Liver (tissue), 9 donors: Measurements from ENCODE around the gene CLCN7. TPM values are rescaled to one million over a fixed set of nuclear protein-coding genes. Genes with fewer than 3 reads are reported as not detected.
"Not testable (repeated sequence)": the region's sequence is repeated elsewhere in the genome, so short reads cannot be mapped to it uniquely, and the experiment has no call there.

Experiments used
- DNase-seq: peaks from one replicate; pipeline ENCODE4 v3.0.0-alpha.2; 2017; ENCODE audit warnings: low spot score
- H3K27ac ChIP-seq, 2 donors: one replicate each; pipeline ENCODE4 v1.7.0; 2013; ENCODE audit warnings: inconsistent platforms in 2 of 2, low read length in 2 of 2, control low read depth in 1 of 2, low read depth in 1 of 2, mild to moderate bottlenecking in 1 of 2
- H3K27me3 ChIP-seq, 4 donors: one replicate each; pipeline versions ENCODE4 v1.6.1 to v1.7.0; 2013; ENCODE audit warnings: low read length in 3 of 4, inconsistent platforms in 1 of 4, mild to moderate bottlenecking in 1 of 4, moderate library complexity in 1 of 4; ENCODE audit not compliant: control insufficient read depth in 4 of 4, insufficient read depth in 4 of 4
- H3K36me3 ChIP-seq, 4 donors: one replicate each; pipeline versions ENCODE4 v1.6.1 to v1.7.0; 2013; ENCODE audit warnings: low read length in 3 of 4, mild to moderate bottlenecking in 3 of 4, low read depth in 1 of 4, moderate library complexity in 1 of 4; ENCODE audit not compliant: control insufficient read depth in 4 of 4, insufficient read depth in 3 of 4
- H3K4me1 ChIP-seq, 4 donors: one replicate each; pipeline versions ENCODE4 v1.6.1 to v1.7.0; 2013; ENCODE audit warnings: low read length in 3 of 4, mild to moderate bottlenecking in 3 of 4, moderate library complexity in 1 of 4; ENCODE audit not compliant: control insufficient read depth in 4 of 4, insufficient read depth in 4 of 4
- H3K4me3 ChIP-seq, 3 donors: one replicate each; pipeline versions ENCODE4 v1.6.1 to v1.7.0; 2013; ENCODE audit warnings: low read length in 3 of 3, control low read depth in 1 of 3, low read depth in 1 of 3, mild to moderate bottlenecking in 1 of 3
- H3K9ac ChIP-seq, 2 donors: one replicate each; pipeline ENCODE4 v1.7.0; 2013; ENCODE audit warnings: low read length in 2 of 2, mild to moderate bottlenecking in 2 of 2, moderate library complexity in 2 of 2, control low read depth in 1 of 2, low read depth in 1 of 2
- H3K9me3 ChIP-seq, 4 donors: one replicate each; pipeline versions ENCODE4 v1.6.1 to v1.7.0; 2013; ENCODE audit warnings: low read length in 3 of 4; ENCODE audit not compliant: control insufficient read depth in 4 of 4
- ATF3 ChIP-seq: IDR thresholded peaks from 2 replicates; pipeline ENCODE4 v1.6.1; 2016; ENCODE audit warnings: antibody characterized with exemption
- FOXA1 ChIP-seq: IDR thresholded peaks from 2 replicates; pipeline ENCODE4 v1.6.1; 2016; ENCODE audit warnings: antibody characterized with exemption
- FOXA2 ChIP-seq: IDR thresholded peaks from 2 replicates; pipeline ENCODE4 v1.6.1; 2016; ENCODE audit warnings: antibody characterized with exemption
- GABPA ChIP-seq, 2 donors: IDR thresholded peaks in 1 of 2; conservative IDR thresholded peaks in 1 of 2; 2 replicates each; pipeline ENCODE4 v1.6.1; 2016; ENCODE audit warnings: antibody characterized with exemption in 2 of 2, mild to moderate bottlenecking in 1 of 2, moderate library complexity in 1 of 2
- HNF4G ChIP-seq: IDR thresholded peaks from 2 replicates; pipeline ENCODE4 v1.6.1; 2016; ENCODE audit warnings: antibody characterized with exemption
- NR2F2 ChIP-seq: IDR thresholded peaks from 2 replicates; pipeline ENCODE4 v1.6.1; 2016; ENCODE audit warnings: antibody characterized with exemption
- RAD21 ChIP-seq, 2 donors: IDR thresholded peaks; 2 replicates each; pipeline ENCODE4 v1.6.1; 2016; ENCODE audit warnings: antibody characterized with exemption in 2 of 2, mild to moderate bottlenecking in 2 of 2
- RXRA ChIP-seq, 2 donors: IDR thresholded peaks; 2 replicates each; pipeline ENCODE4 v1.6.1; 2017 to 2018; ENCODE audit warnings: antibody characterized with exemption in 2 of 2, mild to moderate bottlenecking in 1 of 2
- SP1 ChIP-seq: IDR thresholded peaks from 2 replicates; pipeline ENCODE4 v1.6.1; 2018; ENCODE audit warnings: antibody characterized with exemption, mild to moderate bottlenecking
- TAF1 ChIP-seq: conservative IDR thresholded peaks from 2 replicates; pipeline ENCODE4 v1.6.1; 2016; ENCODE audit warnings: antibody characterized with exemption, mild to moderate bottlenecking
- WGBS: extraction: QIAGEN DNeasy Blood & Tissue Kit; methylation state at CpG from one replicate; pipeline ENCODE4 v1.1.7; 2013; 5-methylcytosine and 5-hydroxymethylcytosine counted together
- polyA plus RNA-seq, 2 donors: library from polyadenylated mRNA; stranded (reverse) in 1 of 2; unstranded in 1 of 2; fragments of 200-250 nt in 1 of 2; fragments of >200 nt in 1 of 2; fragmentation: Nextera tagmentation in 1 of 2; extraction: Ambion mirVana in 1 of 2; gene quantifications; one replicate each; pipeline versions ENCODE4 v1.2.1 to v1.2.3, GENCODE V29; 2013 to 2015
- total RNA-seq, 2 donors: library from RNA; depleted of rRNA; stranded (reverse); fragments of >200 nt; gene quantifications; one replicate each; pipeline ENCODE4 v1.2.3, GENCODE V29; 2014
- TF ChIP-seq, protein P1 (sequence below): IDR thresholded peaks from 2 replicates; pipeline ENCODE4 v1.6.1; 2016; ENCODE audit warnings: antibody characterized with exemption
- TF ChIP-seq, protein P2 (sequence below): fragments of 150-350 bp; IDR thresholded peaks from 2 replicates; pipeline ENCODE4 v1.5.1; 2017; ENCODE audit warnings: improper control_type of control experiment, low read depth, low read length; ENCODE audit not compliant: missing input control
- TF ChIP-seq, protein P3 (sequence below): IDR thresholded peaks from 2 replicates; pipeline ENCODE4 v1.6.1; 2016; ENCODE audit warnings: antibody characterized with exemption
- donor health status: healthy.
- donor health status: healthy.
- donor health status: healthy.
- donor health status: healthy.
- donor health status: healthy.

Gene CLCN7
- total and polyA plus RNA-seq, 4 donors, result 13.9 to 36.2 (median 30.2) TPM

GRCh38 chr16:1470481-1471251 is 4.2 kb downstream of the CLCN7 start (continued):
- no peak for TF ChIP-seq ATF3
- TF ChIP-seq, protein P1, sequence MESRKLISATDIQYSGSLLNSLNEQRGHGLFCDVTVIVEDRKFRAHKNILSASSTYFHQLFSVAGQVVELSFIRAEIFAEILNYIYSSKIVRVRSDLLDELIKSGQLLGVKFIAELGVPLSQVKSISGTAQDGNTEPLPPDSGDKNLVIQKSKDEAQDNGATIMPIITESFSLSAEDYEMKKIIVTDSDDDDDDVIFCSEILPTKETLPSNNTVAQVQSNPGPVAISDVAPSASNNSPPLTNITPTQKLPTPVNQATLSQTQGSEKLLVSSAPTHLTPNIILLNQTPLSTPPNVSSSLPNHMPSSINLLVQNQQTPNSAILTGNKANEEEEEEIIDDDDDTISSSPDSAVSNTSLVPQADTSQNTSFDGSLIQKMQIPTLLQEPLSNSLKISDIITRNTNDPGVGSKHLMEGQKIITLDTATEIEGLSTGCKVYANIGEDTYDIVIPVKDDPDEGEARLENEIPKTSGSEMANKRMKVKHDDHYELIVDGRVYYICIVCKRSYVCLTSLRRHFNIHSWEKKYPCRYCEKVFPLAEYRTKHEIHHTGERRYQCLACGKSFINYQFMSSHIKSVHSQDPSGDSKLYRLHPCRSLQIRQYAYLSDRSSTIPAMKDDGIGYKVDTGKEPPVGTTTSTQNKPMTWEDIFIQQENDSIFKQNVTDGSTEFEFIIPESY, result no peak
- TF ChIP-seq, protein P2, sequence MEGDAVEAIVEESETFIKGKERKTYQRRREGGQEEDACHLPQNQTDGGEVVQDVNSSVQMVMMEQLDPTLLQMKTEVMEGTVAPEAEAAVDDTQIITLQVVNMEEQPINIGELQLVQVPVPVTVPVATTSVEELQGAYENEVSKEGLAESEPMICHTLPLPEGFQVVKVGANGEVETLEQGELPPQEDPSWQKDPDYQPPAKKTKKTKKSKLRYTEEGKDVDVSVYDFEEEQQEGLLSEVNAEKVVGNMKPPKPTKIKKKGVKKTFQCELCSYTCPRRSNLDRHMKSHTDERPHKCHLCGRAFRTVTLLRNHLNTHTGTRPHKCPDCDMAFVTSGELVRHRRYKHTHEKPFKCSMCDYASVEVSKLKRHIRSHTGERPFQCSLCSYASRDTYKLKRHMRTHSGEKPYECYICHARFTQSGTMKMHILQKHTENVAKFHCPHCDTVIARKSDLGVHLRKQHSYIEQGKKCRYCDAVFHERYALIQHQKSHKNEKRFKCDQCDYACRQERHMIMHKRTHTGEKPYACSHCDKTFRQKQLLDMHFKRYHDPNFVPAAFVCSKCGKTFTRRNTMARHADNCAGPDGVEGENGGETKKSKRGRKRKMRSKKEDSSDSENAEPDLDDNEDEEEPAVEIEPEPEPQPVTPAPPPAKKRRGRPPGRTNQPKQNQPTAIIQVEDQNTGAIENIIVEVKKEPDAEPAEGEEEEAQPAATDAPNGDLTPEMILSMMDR, result no peak

GRCh38 chr16:1469693-1470201 is 5.1 kb downstream of the CLCN7 start:
- Histone ChIP-seq H3K27me3 (no peaks in the 10 kb centered on the region), H3K4me1 (peaks cover 8 to 29% (median 19%) of the 10 kb centered on the region in 4 donors), H3K9ac (no peak overlapping the region), H3K36me3 (no peaks in the 10 kb centered on the region), H3K9me3 (no peaks in the 10 kb centered on the region), H3K27ac (no peak overlapping the region), H3K4me3 (no peak overlapping the region)
- no peak for DNase-seq
- WGBS, result 81% methylated on average over 20 of the region's 20 CpGs
- TF ChIP-seq FOXA1, result no peak
- TF ChIP-seq TAF1, result no peak
- no peak for TF ChIP-seq SP1
- TF ChIP-seq GABPA (IDR thresholded peaks at IDR 0.05 in 1 of 2, conservative IDR thresholded peaks at IDR 0.05 in 1 of 2), result no peak
- TF ChIP-seq NR2F2, result no peak
- TF ChIP-seq, protein P3, sequence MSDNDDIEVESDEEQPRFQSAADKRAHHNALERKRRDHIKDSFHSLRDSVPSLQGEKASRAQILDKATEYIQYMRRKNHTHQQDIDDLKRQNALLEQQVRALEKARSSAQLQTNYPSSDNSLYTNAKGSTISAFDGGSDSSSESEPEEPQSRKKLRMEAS, result no peak
- no peak for TF ChIP-seq RAD21 (IDR thresholded peaks at IDR 0.05)
- TF ChIP-seq RXRA (IDR thresholded peaks at IDR 0.05), result no peak
- TF ChIP-seq FOXA2, result no peak
- TF ChIP-seq, protein P1, result no peak
- no peak for TF ChIP-seq HNF4G

DNA sequence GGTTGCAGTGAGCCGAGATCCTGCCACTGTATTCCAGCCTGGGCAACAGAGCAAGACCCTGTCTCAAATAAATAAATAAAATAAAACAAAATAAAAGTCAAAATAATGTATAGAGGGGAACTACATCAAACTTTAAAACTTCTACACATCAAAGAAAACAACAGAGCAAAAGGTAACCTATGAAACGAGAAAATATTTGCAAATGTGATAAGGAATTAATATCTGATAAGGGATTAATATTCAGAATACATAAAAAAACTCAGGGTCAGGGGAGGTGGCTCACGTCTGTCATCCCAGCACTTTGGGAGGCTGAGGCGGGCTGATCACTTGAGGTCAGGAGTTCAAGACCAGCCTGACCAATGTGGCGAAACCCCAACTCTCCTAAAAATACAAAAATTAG is 5.7 kb downstream of the CLCN7 start:
- H3K27me3 ChIP-seq, H3K9ac ChIP-seq, H3K4me3 ChIP-seq, H3K9me3 ChIP-seq, DNase-seq, H3K27ac ChIP-seq, H3K36me3 ChIP-seq: not testable (repeated sequence)
- WGBS, result 78% methylated on average over 5 of the region's 5 CpGs
- peaks cover 6 to 23% (median 15%) of the 10 kb centered on the region in 4 donors for H3K4me1 ChIP-seq
